H9 (cell line): ENCODE results near the gene DUOXA2. TPM values are rescaled to one million over a fixed set of nuclear protein-coding genes. Genes with fewer than 3 reads are reported as not detected.

Source experiments
- DNase-seq: peaks from one replicate; pipeline ENCODE4 v3.0.0-alpha.2; 2017
- H2AFZ ChIP-seq: one replicate; pipeline ENCODE4 v1.6.1; 2013; ENCODE audit warnings: mild to moderate bottlenecking, low read length, control low read depth, moderate library complexity
- H2AK5ac ChIP-seq: 2 replicates; pipeline ENCODE4 v1.6.1; 2013; ENCODE audit warnings: low read length, control low read depth, mixed read lengths; ENCODE audit not compliant: insufficient read length
- H2BK120ac ChIP-seq: one replicate; pipeline ENCODE4 v1.6.1; 2013; ENCODE audit warnings: low read depth, mild to moderate bottlenecking, low read length, control low read depth, inconsistent platforms; ENCODE audit not compliant: poor library complexity, severe bottlenecking
- H2BK12ac ChIP-seq: 2 replicates; pipeline ENCODE4 v1.6.1; 2013; ENCODE audit warnings: low read length, control low read depth, mixed read lengths, low read depth; ENCODE audit not compliant: insufficient read length
- H2BK15ac ChIP-seq: 2 replicates; pipeline ENCODE4 v1.6.1; 2013; ENCODE audit warnings: low read depth, low read length, control low read depth
- H2BK20ac ChIP-seq: one replicate; pipeline ENCODE4 v1.6.1; 2013; ENCODE audit warnings: low read depth, mild to moderate bottlenecking, low read length, control low read depth, inconsistent platforms; ENCODE audit not compliant: poor library complexity, severe bottlenecking
- H2BK5ac ChIP-seq: 2 replicates; pipeline ENCODE4 v1.6.1; 2013; ENCODE audit warnings: low read length, control low read depth, mixed read lengths; ENCODE audit not compliant: insufficient read length
- H3K14ac ChIP-seq: 2 replicates; pipeline ENCODE4 v1.6.1; 2013; ENCODE audit warnings: low read length, control low read depth; ENCODE audit not compliant: insufficient read depth
- H3K18ac ChIP-seq: 2 replicates; pipeline ENCODE4 v1.6.1; 2013; ENCODE audit warnings: low read depth, mild to moderate bottlenecking, mixed read lengths, low read length, control low read depth; ENCODE audit not compliant: insufficient read length
- H3K23ac ChIP-seq: 2 replicates; pipeline ENCODE4 v1.6.1; 2013; ENCODE audit warnings: low read length, control low read depth, mixed read lengths, low read depth; ENCODE audit not compliant: insufficient read length
- H3K23me2 ChIP-seq: 2 replicates; pipeline ENCODE4 v1.6.1; 2013; ENCODE audit warnings: low read depth, mild to moderate bottlenecking, mixed read lengths, low read length, control low read depth; ENCODE audit not compliant: insufficient read length, poor library complexity, severe bottlenecking
- H3K27ac ChIP-seq: 2 replicates; pipeline ENCODE4 v1.5.1; 2013; ENCODE audit warnings: low read length, control low read depth, mixed read lengths, low read depth; ENCODE audit not compliant: insufficient read length
- H3K27me3 ChIP-seq: 2 replicates; pipeline ENCODE4 v1.6.1; 2013; ENCODE audit warnings: low read length, control low read depth, inconsistent platforms; ENCODE audit not compliant: insufficient read depth
- H3K4ac ChIP-seq: 2 replicates; pipeline ENCODE4 v1.6.1; 2013; ENCODE audit warnings: low read depth, mild to moderate bottlenecking, control low read depth, inconsistent platforms, low read length, moderate library complexity
- H3K4me1 ChIP-seq: 2 replicates; pipeline ENCODE4 v1.6.1; 2013; ENCODE audit warnings: low read length, control low read depth, inconsistent platforms; ENCODE audit not compliant: insufficient read depth
- H3K4me2 ChIP-seq: 2 replicates; pipeline ENCODE4 v1.6.1; 2013; ENCODE audit warnings: low read length, control low read depth, mixed read lengths; ENCODE audit not compliant: insufficient read length, insufficient read depth
- H3K56ac ChIP-seq: 2 replicates; pipeline ENCODE4 v1.6.1; 2013; ENCODE audit warnings: low read depth, mild to moderate bottlenecking, mixed read lengths, low read length, control low read depth; ENCODE audit not compliant: insufficient read length
- H3K79me1 ChIP-seq: 2 replicates; pipeline ENCODE4 v1.6.1; 2013; ENCODE audit warnings: low read depth, mild to moderate bottlenecking, moderate library complexity, low read length, control low read depth, inconsistent platforms; ENCODE audit not compliant: insufficient read depth, poor library complexity, severe bottlenecking
- H3K79me2 ChIP-seq: 2 replicates; pipeline ENCODE4 v1.6.1; 2013; ENCODE audit warnings: low read length, control low read depth, inconsistent platforms; ENCODE audit not compliant: insufficient read depth
- H3K9ac ChIP-seq: 2 replicates; pipeline ENCODE4 v1.6.1; 2013; ENCODE audit warnings: low read length, control low read depth, mixed read lengths; ENCODE audit not compliant: insufficient read length; ENCODE audit errors: extremely low read depth
- H3K9me3 ChIP-seq: one replicate; pipeline ENCODE4 v1.6.1; 2013; ENCODE audit warnings: low read depth, low read length, inconsistent platforms; ENCODE audit not compliant: control insufficient read depth
- H3T11ph ChIP-seq: one replicate; pipeline ENCODE4 v1.6.1; 2013; ENCODE audit warnings: mild to moderate bottlenecking, low read length, control low read depth, inconsistent platforms
- H4K20me1 ChIP-seq: one replicate; pipeline ENCODE4 v1.6.1; 2013; ENCODE audit not compliant: control insufficient read depth, insufficient read length, insufficient read depth
- H4K5ac ChIP-seq: 2 replicates; pipeline ENCODE4 v1.6.1; 2013; ENCODE audit warnings: low read depth, mild to moderate bottlenecking, mixed read lengths, low read length, control low read depth; ENCODE audit not compliant: insufficient read length
- H4K8ac ChIP-seq: replicated peaks from 2 replicates; pipeline ENCODE4 v1.6.1; 2013; ENCODE audit warnings: low read length, control low read depth, mixed read lengths, low read depth; ENCODE audit not compliant: insufficient read length
- H4K91ac ChIP-seq: 2 replicates; pipeline ENCODE4 v1.6.1; 2013; ENCODE audit warnings: low read depth, mild to moderate bottlenecking, moderate library complexity, mixed read lengths, low read length, control low read depth; ENCODE audit not compliant: insufficient read length
- H3K27ac Mint-ChIP-seq, 3 experiments: 2 replicates in 2 of 3; 3 replicates in 1 of 3; pipeline ENCODE4 v1.8.0; 2020 to 2021; ENCODE audit warnings: mixed read lengths in 3 of 3, mild to moderate bottlenecking in 1 of 3, moderate library complexity in 1 of 3
- H3K27me3 Mint-ChIP-seq: 2 replicates; pipeline ENCODE4 v1.8.0; 2021; ENCODE audit warnings: low read depth, mild to moderate bottlenecking, moderate library complexity, mixed read lengths
- H3K36me3 Mint-ChIP-seq, 3 experiments: 2 replicates in 2 of 3; 3 replicates in 1 of 3; pipeline ENCODE4 v1.8.0; 2020 to 2021; ENCODE audit warnings: low read depth in 3 of 3, mixed read lengths in 3 of 3; ENCODE audit not compliant: insufficient read depth in 1 of 3
- H3K4me1 Mint-ChIP-seq, 2 experiments: 2 replicates each; pipeline ENCODE4 v1.8.0; 2020; ENCODE audit warnings: mixed read lengths in 2 of 2
- H3K4me3 Mint-ChIP-seq, 2 experiments: 2 replicates in 1 of 2; 3 replicates in 1 of 2; pipeline ENCODE4 v1.8.0; 2020 to 2021; ENCODE audit warnings: mild to moderate bottlenecking in 2 of 2, mixed read lengths in 2 of 2, moderate library complexity in 1 of 2
- H3K9me3 Mint-ChIP-seq, 2 experiments: 2 replicates in 1 of 2; 3 replicates in 1 of 2; pipeline ENCODE4 v1.8.0; 2020; ENCODE audit warnings: mild to moderate bottlenecking in 2 of 2, mixed read lengths in 2 of 2, moderate library complexity in 1 of 2
- WGBS: extraction: QIAGEN DNeasy Blood & Tissue Kit; methylation state at CpG from one replicate; pipeline ENCODE4 v1.1.7; 2013; ENCODE audit warnings: missing lambda C conversion rate, low lambda C conversion rate, mixed read lengths; ENCODE audit not compliant: insufficient read length; ENCODE audit errors: extremely low coverage; 5-methylcytosine and 5-hydroxymethylcytosine counted together
- total RNA-seq: library from RNA; stranded (reverse); gene quantifications from 2 replicates; pipeline ENCODE4 v1.2.1, GENCODE V29; 2021
- TF ChIP-seq, protein P1 (sequence below): fragments of 200-600 bp; sonication (generic); conservative IDR thresholded peaks from 3 replicates; pipeline ENCODE4 v1.8.0; 2021; ENCODE audit warnings: antibody characterized with exemption, mild to moderate bottlenecking

Gene DUOXA2
- total RNA-seq, 1 experiment from 2014 or later: not detected

DNA sequence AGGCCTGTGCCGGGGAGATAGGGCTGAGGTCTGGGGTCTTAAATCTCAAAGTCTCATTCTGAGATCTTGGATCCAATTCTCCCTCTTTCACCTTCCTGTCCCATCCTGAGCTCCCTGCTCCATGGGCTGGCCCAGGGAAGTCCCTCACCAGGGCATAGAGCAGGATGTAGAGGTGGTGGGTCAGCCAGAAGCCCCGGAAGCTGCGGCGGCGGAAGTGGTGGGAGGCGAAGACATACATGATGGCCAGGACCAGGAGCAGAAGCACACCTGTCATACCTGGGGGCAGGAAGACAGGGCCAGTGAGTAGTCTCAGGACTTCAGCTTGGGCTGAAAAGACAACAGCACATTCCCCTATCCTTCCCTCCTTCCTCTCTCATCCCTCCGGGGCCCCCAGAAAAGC is 16.7 kb upstream of the DUOXA2 start:
- H3K27me3 Mint-ChIP-seq: peaks cover 33% of the 10 kb centered on the region
- H4K8ac ChIP-seq: no peak overlapping the region

More for the DNA sequence above, 16.7 kb upstream of the DUOXA2 start:
- Histone ChIP-seq H3K9me3 (no peaks in the 10 kb centered on the region), H3K4me2 (no peak overlapping the region), H2BK12ac (no peak overlapping the region), H3K27ac (no peak overlapping the region), H4K20me1 (no peaks in the 10 kb centered on the region), H3K23ac (no peak overlapping the region), H3K79me1 (no peaks in the 10 kb centered on the region), H2BK15ac (no peak overlapping the region), H3K23me2 (no peaks in the 10 kb centered on the region), H4K91ac (no peak overlapping the region), H2BK20ac (no peak overlapping the region), H2BK120ac (no peak overlapping the region), H3K18ac (no peak overlapping the region), H4K5ac (no peak overlapping the region), H3K4me1 (peaks cover 6% of the 10 kb centered on the region; the same call in 1 of the 2 replicates), H3T11ph (no peak overlapping the region), H3K56ac (no peak overlapping the region), H2AFZ (no peak overlapping the region), H2AK5ac (no peak overlapping the region), H3K79me2 (no peaks in the 10 kb centered on the region), H3K4ac (no peak overlapping the region), H2BK5ac (no peak overlapping the region), H3K9ac (no peak overlapping the region), H3K14ac (no peak overlapping the region; the same call in 1 of the 2 replicates), H3K27me3 (no peaks in the 10 kb centered on the region)
- no CpG with 5 or more reads among the region's 7 CpGs for WGBS
- TF ChIP-seq, protein P1, sequence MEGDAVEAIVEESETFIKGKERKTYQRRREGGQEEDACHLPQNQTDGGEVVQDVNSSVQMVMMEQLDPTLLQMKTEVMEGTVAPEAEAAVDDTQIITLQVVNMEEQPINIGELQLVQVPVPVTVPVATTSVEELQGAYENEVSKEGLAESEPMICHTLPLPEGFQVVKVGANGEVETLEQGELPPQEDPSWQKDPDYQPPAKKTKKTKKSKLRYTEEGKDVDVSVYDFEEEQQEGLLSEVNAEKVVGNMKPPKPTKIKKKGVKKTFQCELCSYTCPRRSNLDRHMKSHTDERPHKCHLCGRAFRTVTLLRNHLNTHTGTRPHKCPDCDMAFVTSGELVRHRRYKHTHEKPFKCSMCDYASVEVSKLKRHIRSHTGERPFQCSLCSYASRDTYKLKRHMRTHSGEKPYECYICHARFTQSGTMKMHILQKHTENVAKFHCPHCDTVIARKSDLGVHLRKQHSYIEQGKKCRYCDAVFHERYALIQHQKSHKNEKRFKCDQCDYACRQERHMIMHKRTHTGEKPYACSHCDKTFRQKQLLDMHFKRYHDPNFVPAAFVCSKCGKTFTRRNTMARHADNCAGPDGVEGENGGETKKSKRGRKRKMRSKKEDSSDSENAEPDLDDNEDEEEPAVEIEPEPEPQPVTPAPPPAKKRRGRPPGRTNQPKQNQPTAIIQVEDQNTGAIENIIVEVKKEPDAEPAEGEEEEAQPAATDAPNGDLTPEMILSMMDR: no peak
- DNase-seq: no peak
- Mint-ChIP-seq H3K4me1 (peaks cover 20 to 25% of the 10 kb centered on the region in 2 experiments), H3K4me3 (no peak overlapping the region), H3K9me3 (no peaks in the 10 kb centered on the region; a peak in 1 of 5 replicates), H3K27ac (no peak overlapping the region), H3K36me3 (no peaks in the 10 kb centered on the region; a peak in 1 of 7 replicates)
